HG03457 (cell line): ENCODE results near the gene ALPK3.

ENCODE experiments used
- ATAC-seq: cut with Tn5 transposase; IDR thresholded peaks from one replicate; pipeline ENCODE4 v1.9.1; 2021; ENCODE audit warnings: moderate number of reproducible peaks; ENCODE audit not compliant: unreplicated experiment

Gene ALPK3, protein sequence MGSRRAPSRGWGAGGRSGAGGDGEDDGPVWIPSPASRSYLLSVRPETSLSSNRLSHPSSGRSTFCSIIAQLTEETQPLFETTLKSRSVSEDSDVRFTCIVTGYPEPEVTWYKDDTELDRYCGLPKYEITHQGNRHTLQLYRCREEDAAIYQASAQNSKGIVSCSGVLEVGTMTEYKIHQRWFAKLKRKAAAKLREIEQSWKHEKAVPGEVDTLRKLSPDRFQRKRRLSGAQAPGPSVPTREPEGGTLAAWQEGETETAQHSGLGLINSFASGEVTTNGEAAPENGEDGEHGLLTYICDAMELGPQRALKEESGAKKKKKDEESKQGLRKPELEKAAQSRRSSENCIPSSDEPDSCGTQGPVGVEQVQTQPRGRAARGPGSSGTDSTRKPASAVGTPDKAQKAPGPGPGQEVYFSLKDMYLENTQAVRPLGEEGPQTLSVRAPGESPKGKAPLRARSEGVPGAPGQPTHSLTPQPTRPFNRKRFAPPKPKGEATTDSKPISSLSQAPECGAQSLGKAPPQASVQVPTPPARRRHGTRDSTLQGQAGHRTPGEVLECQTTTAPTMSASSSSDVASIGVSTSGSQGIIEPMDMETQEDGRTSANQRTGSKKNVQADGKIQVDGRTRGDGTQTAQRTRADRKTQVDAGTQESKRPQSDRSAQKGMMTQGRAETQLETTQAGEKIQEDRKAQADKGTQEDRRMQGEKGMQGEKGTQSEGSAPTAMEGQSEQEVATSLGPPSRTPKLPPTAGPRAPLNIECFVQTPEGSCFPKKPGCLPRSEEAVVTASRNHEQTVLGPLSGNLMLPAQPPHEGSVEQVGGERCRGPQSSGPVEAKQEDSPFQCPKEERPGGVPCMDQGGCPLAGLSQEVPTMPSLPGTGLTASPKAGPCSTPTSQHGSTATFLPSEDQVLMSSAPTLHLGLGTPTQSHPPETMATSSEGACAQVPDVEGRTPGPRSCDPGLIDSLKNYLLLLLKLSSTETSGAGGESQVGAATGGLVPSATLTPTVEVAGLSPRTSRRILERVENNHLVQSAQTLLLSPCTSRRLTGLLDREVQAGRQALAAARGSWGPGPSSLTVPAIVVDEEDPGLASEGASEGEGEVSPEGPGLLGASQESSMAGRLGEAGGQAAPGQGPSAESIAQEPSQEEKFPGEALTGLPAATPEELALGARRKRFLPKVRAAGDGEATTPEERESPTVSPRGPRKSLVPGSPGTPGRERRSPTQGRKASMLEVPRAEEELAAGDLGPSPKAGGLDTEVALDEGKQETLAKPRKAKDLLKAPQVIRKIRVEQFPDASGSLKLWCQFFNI (N-terminal part only)

GRCh38 chr15:84816694-84817465 lies at the start of gene ALPK3:
TSS of gene ALPK3 (plus strand) at chr15:84817356. CDS start at chr15:84817453, 97 bp downstream.
- no peak for ATAC-seq

DNA sequence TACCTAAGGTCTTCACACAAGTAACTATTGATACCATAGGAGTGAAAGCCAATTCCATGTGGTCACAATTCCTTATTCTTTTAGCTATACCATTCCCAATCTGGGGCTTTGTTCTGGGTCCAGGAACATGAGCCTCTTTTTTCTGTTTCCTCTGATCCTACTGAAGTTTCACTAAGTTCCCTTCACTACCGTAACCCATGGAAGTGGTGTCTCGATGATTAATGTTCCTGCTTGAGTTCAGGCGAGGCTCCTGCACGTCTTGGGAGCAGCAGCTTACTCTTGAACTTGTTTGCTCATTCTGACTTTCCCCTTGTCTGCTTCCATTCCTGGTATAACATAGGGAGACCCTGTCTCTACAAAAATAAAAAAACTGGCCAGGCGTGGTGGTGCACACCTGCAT lies 45.1 kb upstream of the ALPK3 start:
- no peak for ATAC-seq

GRCh38 chr15:84772467-84772866 lies 44.7 kb upstream of the ALPK3 start:
- ATAC-seq, result no peak

- no peak for ATAC-seq
These were observed 43.4 kb upstream of the ALPK3 start for GRCh38 chr15:84773716-84774115.

DNA sequence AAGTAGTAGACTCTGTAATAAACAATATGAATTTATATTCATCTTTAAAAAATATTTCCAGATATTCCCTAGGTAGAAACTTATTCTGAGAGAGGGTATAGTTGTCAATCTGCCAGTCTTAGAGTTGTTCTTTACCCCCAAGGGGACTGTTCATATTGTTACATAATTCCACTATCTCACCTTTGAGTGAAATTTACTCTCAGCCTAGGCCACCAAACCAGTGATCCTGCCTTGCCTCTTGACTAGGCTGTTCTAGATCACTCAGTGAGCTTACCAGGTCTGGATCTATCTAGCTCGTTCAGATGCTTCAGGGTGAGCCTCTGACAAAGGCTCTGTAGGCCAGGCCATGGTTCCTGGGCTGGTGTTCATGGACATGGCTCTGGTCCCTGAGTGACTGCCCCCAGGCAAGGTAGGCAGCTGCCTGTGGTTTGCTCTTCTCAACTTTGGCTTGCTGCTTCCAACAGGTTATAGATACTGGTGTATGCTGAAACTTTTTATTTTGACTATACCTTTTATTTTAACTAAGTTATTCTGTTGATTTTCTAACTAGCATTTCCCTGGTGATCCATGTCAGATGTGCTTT lies 41.2 kb upstream of the ALPK3 start:
- no peak for ATAC-seq

DNA sequence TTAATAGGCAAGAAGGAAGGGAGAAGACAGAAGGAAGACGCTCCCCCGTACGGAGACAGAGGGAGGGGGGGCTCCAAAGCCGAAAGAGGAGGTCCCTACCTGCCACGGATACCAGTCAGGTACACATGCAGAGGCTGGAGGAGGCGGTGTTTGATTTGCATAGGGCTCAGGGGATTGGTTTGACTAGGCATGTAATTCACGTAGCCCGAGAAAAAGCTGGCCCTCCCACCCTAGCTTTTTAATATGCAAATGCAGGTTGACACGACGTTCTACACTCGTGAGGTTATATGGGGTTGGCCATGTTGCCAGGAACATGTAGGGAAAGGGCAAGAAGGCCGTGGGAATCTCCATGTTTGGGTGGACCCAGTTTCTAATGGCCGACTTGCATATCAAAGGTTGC lies 39.0 kb upstream of the ALPK3 start:
- ATAC-seq, result no peak

DNA sequence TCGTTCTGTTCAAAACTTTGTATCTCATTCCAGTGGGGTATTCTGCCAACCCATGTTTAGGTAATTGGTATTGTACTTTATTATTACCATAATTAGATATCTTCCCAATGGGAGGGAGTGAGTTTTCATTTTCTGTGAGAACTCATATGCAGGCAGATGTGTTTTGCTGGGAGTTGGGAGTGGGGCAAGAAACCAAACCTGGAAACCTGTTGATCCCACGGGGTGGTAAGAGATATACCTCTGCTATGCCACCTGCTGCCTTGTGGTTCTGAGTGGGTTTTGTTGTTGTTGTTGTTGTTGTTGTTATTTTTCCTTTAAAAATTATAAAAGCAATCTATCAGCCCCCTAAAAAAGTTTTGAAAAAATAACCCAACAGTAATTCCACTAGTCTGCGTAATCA lies 36.7 kb upstream of the ALPK3 start:
- ATAC-seq, result no peak

- no peak for ATAC-seq
These were observed 35.7 kb upstream of the ALPK3 start for GRCh38 chr15:84781495-84781894.

DNA sequence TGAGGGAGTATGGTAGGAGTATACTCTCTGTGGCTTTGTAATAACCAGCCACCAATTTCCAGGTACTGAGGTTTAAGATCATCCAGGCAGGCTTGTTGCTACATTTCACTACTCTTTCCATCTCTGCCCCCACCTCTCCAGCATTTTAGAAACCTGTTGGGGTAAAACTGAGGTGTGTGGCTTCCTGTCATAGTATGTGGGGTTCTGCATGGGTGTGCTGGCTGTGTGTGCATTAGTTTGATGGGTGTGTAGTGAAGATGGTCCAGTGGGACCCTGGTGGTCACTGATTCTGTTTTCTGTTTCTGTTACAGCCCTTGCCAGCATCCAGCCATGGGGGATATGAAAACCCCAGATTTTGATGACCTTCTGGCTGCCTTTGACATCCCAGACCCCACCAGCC lies 34.8 kb upstream of the ALPK3 start:
- ATAC-seq, result no peak

- ATAC-seq, result no peak
These were observed 33.5 kb upstream of the ALPK3 start for GRCh38 chr15:84783493-84784251.

- ATAC-seq, result no peak
These were observed 32.9 kb upstream of the ALPK3 start for GRCh38 chr15:84784262-84784661.

- ATAC-seq, result no peak
These were observed 32.1 kb upstream of the ALPK3 start for GRCh38 chr15:84785053-84785452.

- ATAC-seq, result no peak
These were observed 28.7 kb upstream of the ALPK3 start for GRCh38 chr15:84788500-84788899.

DNA sequence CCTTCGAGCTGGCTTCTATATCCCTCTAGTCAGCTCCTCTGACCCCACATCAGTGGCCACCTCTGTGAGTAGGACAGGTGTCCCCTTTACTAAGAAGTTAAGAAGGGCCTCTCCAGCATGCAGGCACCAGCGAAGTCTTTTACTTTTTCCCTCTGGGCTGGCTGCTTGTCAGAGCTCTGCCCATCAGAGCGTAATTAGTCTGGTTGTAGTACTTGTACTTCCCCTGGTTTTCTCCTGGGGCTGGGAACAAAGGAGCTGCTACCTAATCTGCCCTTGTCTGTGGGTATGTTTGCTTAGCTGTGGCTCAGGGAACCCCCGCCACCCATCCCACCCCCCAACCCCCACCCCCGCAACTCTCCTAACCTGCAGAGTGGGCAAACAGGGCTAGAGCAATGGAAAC lies 27.4 kb upstream of the ALPK3 start:
- ATAC-seq, result no peak

DNA sequence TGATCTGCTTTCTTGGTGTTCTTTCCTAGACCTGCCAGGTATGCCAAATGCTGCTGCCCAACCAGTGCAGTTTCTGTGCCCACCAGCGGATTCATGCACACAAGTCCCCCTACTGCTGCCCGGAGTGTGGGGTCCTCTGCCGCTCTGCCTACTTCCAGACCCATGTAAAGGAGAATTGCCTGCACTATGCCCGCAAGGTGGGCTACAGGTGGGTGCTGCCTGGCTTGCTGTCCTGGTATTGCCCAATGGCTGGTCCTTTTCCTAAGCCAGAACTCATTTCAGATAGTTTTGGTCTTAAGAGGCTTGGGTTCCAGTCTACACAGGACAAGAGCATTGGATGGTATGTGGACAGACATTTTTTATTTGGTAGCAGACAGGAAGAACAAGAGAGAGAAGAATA lies 26.5 kb upstream of the ALPK3 start:
- no peak for ATAC-seq

GRCh38 chr15:84791763-84792162 lies 25.4 kb upstream of the ALPK3 start:
- ATAC-seq, result no peak

DNA sequence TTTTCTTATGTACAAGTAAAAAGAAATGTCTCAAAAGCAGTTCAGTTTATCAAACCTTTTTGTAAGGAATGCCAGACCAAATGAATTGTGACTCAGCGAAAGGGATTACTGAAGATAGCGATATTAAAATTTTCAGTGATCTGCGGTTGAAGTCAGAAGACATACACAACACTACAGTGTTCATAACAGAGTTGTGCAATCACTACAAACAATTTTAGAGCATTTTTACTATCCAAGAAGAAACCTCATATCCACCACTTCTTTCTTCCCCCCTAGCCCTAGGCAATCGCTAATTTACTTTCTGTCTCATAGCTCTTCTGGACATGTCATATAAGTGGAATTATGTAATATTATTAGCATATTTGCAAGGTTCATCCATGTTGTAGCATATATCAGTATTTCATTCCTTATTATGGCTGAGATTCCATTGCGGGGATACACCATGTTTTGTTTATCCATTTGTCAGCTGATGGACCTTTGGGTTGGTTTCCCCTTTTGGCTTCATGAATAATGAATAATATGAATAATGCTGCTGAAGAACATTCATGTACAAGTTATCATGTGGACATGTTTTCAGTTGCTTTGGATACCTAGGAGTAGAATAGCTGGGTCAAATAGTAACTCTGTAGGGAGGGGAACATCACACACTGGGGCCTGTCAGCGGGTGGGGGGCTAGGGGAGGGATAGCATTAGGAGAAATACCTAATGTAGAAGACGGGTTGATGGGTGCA lies 23.6 kb upstream of the ALPK3 start:
- ATAC-seq, result no peak

DNA sequence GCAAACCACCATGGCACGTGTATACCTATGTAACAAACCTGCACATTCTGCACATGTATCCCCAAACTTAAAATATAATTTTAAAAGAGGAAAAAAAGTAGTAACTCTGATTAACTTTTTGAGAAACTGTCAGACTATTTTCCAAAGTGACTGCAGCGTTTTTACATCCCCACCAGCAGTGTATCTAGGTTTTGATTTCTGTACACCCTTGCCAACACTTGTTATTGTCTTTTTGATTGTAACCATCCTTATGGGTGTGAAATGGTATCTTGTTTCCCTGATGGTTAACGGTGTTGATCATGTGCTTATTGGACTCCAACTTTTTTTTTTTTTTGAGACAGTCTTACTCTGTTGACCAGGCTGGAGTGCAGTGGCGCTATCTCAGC lies 23.0 kb upstream of the ALPK3 start:
- ATAC-seq, result no peak

DNA sequence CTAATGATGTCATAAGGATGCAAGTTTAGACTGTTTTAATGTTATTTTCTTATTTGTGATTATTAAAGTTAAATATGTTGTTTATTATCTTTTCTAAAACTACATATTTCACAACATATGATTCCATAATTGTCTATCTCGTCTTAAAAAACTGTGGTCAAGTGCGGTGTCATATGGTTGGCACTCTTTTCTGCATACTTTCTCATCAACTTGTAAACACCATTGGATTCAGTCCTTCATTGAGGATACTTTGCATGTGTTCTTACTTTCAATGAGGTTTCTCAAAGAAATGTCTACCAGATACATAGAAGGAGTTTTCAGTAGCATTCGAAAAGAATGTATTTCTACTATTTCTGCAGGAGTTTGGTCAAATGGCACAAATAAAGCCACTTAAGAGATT lies 22.0 kb upstream of the ALPK3 start:
- ATAC-seq, result no peak
